HS-5 (cell line): ENCODE data around the gene MGME1.
"Not testable (repeated sequence)": the region's sequence is repeated elsewhere in the genome, so short reads cannot be mapped to it uniquely, and the experiment has no call there.

ENCODE experiments used
- DNase-seq: peaks from one replicate; pipeline ENCODE4 v3.0.0-alpha.2; 2012; ENCODE audit warnings: low read depth

Gene MGME1

GRCh38 chr20:18020931-18021330 is 52.1 kb downstream of the MGME1 start:
- no peak for DNase-seq

GRCh38 chr20:18024606-18025127 is 55.8 kb downstream of the MGME1 start:
- no peak for DNase-seq

DNA sequence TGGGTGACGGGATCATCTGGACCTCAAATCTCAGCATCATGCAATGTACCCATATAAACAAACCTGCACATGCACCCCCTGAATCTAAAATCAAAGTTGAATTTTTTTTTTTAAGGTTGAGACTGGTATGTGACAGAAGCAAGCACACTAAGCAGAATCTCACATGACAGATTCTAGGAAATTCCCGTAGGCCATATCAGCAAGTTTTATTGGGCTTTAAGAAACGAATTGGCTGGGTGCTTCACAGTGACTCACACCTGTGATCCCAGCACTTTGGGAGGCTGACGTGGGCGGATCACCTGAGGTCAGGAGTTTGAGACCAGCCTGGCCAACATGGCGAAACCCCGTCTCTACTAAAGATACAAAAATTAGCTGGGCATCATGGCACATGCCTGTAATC is 58.2 kb downstream of the MGME1 start:
- not testable (repeated sequence) for DNase-seq

GRCh38 chr20:18030020-18030419 is 61.2 kb downstream of the MGME1 start:
- no peak for DNase-seq

DNA sequence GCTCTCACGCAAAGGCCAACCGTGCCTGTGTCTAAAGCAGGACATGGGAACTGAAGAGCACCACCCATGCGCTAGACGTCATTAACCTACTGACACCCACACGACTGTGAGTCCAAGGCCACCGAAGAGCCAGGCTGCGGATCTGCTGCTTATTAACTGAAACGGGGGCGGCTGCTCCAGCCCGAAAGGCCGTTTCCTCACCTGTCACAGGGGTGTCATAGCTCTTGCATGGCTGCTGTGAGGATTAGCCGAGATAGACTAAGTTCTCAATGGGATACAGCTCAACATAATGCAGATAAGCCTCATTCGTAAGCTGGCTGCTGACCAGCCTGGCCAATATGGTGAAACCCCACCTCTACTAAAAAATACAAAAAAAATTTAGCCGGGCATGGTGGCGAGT is 62.2 kb downstream of the MGME1 start:
- no peak for DNase-seq

DNA sequence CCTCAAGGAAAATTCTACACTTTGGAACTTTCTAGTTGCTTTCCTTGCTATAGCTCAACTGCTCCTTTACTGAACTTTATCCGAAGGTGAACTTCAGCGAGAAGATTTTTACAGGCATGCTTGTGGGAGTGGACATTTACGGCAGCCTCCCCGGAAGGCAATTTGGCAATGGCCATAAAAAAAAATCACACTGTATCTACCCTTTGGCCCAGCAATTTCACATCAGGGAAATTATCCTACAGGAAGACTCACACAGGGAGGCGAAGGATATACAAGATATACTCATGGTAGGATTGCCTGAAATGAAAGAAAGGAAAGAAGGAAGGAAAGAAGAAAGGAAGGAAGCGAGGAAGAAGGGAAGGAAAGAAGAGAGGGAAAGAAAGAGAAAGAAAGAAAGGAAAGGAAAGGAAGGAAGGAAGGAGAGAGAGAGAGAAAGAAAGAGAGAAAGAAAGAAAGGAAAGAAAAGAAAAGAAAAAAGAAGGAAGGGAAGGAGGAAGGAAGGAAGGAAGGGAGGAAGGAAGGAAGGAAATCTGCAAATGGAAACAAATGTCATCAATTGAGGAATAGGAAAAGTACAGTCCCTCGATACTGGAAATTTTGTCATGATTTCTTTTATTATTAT is 63.2 kb downstream of the MGME1 start:
- DNase-seq: no peak

DNA sequence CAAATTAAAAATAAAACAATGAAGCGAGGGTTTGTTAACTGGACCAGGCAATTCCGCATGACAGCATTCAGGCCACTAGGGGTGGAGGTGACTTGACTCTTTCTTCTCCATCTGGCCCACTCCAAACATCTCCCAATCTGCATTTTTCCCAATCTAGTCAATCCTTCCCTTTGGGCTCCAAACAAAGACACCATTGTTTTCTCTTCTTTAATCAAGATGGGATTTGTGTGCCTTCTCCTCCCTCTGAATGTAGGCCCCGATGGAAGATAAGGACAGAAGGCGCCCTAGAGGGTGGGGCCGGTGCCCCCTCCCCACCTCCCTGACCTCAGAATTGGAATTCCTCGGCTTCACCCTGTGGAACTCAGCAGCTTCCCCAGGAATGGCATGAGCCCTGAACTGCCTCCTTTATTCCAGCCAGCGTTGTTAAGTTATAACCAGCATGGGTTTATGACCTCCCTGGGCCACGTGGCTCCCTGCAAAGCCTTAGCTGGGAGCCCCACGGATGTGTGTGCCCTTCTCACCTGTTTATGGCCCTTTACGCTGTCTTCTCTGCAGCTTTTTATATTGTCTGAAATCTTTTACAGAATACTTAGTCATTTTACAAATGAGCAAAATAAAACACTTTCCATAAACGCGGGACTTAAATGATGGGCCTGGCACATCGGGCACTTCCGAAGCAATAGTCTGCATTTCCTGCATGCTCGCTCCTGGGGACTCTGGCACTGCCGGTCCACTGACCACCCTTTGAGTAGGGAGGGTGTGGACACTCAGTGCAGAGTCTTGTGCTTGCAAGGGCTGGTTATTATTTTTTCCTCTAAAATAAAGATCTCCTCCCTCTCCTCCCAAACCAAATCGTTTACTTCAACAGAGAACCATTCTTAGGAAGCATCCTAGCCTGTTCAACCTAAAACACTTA is 64.4 kb downstream of the MGME1 start:
- DNase-seq: no peak

GRCh38 chr20:18034039-18034438 is 65.2 kb downstream of the MGME1 start:
- DNase-seq: no peak

DNA sequence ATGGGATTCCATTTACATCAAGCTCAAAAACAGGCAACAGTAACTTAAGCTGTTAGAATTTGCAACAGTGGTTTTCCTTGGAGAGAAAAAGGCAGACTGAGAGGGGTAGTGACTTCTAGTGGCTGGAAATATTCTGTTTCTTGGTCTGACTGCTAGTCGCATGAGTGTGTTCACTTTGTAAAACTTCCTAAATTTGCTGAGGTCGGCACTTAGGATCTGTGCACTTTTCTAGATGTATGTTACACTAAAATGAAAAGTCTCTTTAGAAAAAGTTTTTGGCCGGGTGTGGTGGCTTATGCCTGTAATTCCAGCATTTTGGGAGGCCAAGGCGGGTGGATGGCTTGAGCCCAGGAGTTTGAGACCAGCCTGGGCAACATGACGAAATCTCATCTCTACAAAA is 70.2 kb downstream of the MGME1 start:
- no peak for DNase-seq
